KOPT-K1 (cell line): ENCODE measurements around the gene CACNA1D.

Experiments
- H3K27ac ChIP-seq: fragments of 200-600 bp; sonication (generic); 2 replicates; pipeline ENCODE4 v1.5.1; 2016; ENCODE audit warnings: antibody characterized with exemption, mild to moderate bottlenecking, low read depth, low read length; ENCODE audit not compliant: poor library complexity, severe bottlenecking
- H3K36me3 ChIP-seq: fragments of 200-600 bp; sonication (generic); 2 replicates; pipeline ENCODE4 v1.5.1; 2017; ENCODE audit warnings: antibody characterized with exemption, mild to moderate bottlenecking, low read length, moderate library complexity; ENCODE audit not compliant: insufficient read depth
- H3K9me3 ChIP-seq: fragments of 200-600 bp; sonication (generic); 2 replicates; pipeline ENCODE4 v1.5.1; 2017; ENCODE audit warnings: antibody characterized with exemption, low read length, mild to moderate bottlenecking; ENCODE audit not compliant: insufficient read depth, poor library complexity, severe bottlenecking

The CACNA1D gene

DNA sequence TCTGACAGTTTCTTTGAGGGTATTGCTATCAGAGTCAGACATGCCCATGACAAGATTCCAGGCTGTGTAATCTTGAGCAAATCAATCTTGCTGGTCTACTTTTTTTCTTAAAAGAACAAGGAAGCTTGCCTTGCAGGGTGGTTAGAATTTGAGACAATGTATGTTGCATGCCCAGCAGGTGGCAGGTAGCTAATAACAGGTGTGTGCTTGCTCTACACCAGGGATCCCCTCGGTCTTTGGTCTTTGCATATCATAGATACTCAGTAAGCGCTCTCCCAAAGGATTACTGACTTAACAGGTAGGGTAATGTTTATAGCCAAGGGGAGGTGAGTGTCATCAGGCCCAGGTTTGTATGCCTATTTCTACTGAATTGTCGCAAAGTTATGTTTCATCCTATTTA, 37.3 kb downstream of the CACNA1D start:
- Histone ChIP-seq H3K36me3 (no peaks in the 10 kb centered on the region), H3K27ac (no peak overlapping the region), H3K9me3 (no peaks in the 10 kb centered on the region)

DNA sequence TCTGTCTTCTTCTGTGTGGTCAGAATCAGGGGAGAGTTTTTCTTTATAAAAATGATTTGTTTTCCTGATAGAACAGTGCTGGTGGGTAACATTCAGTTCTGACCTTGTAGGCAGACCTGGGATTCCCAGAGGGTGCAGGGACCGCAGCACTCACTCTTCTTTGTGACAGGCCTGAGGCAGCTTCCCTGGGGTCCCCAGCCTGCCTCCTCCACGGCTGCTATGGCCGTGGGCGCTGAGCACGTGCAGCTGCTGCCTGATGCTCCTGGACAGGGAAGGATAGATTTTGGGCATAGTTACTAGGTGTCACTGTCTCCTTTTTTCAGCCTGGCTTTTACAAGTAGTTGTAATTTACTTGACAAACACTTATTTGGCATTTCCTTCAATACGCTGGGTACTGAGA, 39.1 kb downstream of the CACNA1D start:
- no peak overlapping the region for H3K27ac ChIP-seq
- H3K9me3 ChIP-seq, result no peaks in the 10 kb centered on the region
- H3K36me3 ChIP-seq, result no peaks in the 10 kb centered on the region

- no peaks in the 10 kb centered on the region for H3K9me3 ChIP-seq
- no peaks in the 10 kb centered on the region for H3K36me3 ChIP-seq
- H3K27ac ChIP-seq, result no peak overlapping the region
Measured at GRCh38 chr3:53534216-53534615, 39.8 kb downstream of the CACNA1D start.

DNA sequence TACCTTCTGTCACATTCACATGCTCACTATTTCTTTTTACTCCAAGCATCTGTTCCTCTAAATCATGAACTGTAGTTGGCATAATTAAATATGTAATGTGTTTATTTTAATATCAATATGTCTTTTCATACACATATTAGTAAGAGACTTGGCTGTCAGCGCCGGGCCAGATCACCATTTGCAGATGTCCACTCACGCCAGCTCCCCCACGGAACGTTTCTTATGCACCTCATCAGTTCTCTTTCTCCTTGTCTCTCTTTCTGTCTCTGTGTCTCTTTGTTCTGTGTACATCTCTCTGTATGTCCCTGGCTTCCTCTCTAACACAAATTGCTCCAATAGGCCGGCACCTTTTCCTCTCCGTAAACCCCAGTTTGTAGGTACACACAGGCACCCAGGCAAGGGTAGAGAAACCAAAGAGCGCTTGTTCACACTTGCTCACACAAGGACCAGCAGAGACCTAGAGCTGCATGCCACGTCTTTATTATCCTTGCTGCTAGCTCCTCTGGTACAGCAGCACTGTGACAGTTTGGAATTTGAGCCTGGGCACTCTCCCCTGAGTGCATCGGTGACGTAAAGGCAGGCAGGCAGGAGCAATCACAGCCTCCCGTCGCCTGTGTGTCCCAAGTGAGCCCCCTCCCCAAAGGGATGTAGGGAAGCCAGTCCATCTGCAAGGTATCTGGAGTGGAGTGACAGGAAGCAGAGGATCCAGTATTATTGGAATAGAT, 40.4 kb downstream of the CACNA1D start:
- Histone ChIP-seq H3K27ac (no peak overlapping the region), H3K36me3 (no peaks in the 10 kb centered on the region)

GRCh38 chr3:53536282-53536681, 41.9 kb downstream of the CACNA1D start:
- Histone ChIP-seq H3K27ac (no peak overlapping the region), H3K36me3 (no peaks in the 10 kb centered on the region), H3K9me3 (no peaks in the 10 kb centered on the region)

More for the DNA sequence above, 40.4 kb downstream of the CACNA1D start:
- H3K9me3 ChIP-seq, result no peaks in the 10 kb centered on the region

DNA sequence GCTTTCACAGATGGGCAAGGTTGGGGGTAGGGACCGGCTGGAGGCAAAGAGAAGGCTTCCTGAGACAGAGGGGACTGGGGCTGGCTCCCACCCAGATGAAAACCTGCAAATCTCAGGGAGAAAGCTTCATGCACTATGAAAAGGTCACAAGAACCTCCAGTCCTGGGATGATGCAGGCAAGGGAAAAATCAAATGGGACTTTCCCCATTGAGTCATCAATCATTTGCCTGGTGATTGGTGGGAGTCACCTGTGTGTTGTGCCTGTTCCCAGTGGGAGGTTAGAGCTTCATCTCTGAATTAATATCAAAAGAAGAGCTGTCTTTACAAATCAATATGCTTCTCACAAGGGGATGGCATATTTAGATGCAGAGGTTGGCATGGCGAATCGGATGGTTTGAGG, 49.9 kb downstream of the CACNA1D start:
- no peak overlapping the region for H3K27ac ChIP-seq
- H3K9me3 ChIP-seq, result no peaks in the 10 kb centered on the region
- no peaks in the 10 kb centered on the region for H3K36me3 ChIP-seq

- no peak overlapping the region for H3K27ac ChIP-seq
- H3K36me3 ChIP-seq, result no peaks in the 10 kb centered on the region
- no peaks in the 10 kb centered on the region for H3K9me3 ChIP-seq
Measured at GRCh38 chr3:53545310-53545995, 51.0 kb downstream of the CACNA1D start.

GRCh38 chr3:53545996-53546359, 51.6 kb downstream of the CACNA1D start:
- H3K27ac ChIP-seq, result no peak overlapping the region
- no peaks in the 10 kb centered on the region for H3K36me3 ChIP-seq
- no peaks in the 10 kb centered on the region for H3K9me3 ChIP-seq

GRCh38 chr3:53547327-53547726, 52.9 kb downstream of the CACNA1D start:
- Histone ChIP-seq H3K9me3 (no peaks in the 10 kb centered on the region), H3K27ac (no peak overlapping the region), H3K36me3 (no peaks in the 10 kb centered on the region)

DNA sequence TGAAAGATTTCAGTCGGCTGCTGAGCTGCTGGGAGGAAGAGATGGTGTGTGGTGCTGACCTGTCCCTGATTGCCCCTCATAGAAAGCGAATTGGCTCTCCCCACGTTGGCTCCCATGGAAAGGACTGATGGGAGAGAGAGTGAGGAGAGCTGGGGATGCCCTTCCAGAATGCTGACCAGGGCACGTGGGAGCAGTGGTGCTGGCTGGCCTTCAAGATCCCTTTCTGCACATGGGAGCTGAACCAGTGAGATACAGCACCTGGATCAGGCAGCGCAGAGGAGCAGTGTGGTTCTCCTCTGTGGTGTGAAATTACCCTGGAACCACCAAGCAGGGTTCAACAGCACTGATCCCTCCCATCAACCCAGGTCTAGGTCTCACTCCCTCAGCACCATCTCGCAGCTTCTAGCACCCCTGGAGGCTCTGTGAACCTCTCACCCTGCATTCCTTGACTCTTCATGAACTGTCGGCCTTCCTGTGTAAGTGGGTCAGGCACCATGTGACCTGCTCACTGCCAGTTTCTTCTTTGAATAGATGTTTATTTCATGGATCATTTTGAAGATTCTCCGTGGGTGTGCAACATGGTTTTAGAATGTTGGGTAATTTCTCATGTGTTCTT, 55.7 kb downstream of the CACNA1D start:
- Histone ChIP-seq H3K9me3 (no peaks in the 10 kb centered on the region), H3K27ac (no peak overlapping the region)

DNA sequence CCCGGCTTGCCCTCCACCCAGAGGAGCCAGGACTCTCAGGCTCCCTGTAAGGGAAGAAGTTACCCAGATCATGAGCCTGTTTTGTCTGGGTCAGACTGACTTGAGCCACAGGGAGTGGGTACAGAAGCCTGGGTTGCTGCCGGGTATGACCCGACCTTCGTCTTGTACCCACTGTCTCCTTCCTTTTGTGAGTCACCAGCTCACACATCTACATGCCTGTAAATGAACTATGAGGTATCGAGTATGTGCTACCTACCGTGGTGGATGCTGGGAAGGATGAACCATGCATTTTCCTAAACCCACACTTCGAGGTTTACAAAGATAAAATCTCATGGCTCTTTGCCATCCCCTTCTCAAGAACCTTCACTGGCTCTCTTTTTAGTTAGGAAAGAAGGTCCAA, 56.9 kb downstream of the CACNA1D start:
- no peaks in the 10 kb centered on the region for H3K9me3 ChIP-seq
- H3K36me3 ChIP-seq, result no peaks in the 10 kb centered on the region
- H3K27ac ChIP-seq, result no peak overlapping the region

More for the DNA sequence above, 55.7 kb downstream of the CACNA1D start:
- H3K36me3 ChIP-seq, result no peaks in the 10 kb centered on the region

DNA sequence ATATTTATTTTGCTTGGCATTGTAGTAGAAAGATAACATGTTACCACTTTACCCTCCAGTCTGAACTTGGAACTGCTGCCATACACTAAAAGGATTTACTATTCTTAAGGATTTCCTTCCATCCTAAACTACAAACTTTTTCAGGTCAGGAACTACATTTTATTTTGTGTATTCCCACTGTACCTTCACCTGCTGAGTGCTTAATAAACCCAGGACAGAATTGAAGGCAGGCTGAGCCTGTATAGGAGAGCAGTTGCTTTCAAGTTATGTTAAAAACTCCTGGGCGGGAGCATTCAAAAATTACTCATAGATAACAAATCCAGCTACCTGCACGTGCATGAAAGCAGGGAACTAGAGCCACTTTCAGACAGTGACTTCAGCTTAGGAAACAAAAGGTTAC, 58.3 kb downstream of the CACNA1D start:
- no peaks in the 10 kb centered on the region for H3K9me3 ChIP-seq
- H3K27ac ChIP-seq, result no peak overlapping the region
- no peaks in the 10 kb centered on the region for H3K36me3 ChIP-seq

GRCh38 chr3:53553200-53553599, 58.8 kb downstream of the CACNA1D start:
- no peaks in the 10 kb centered on the region for H3K36me3 ChIP-seq
- no peak overlapping the region for H3K27ac ChIP-seq
- no peaks in the 10 kb centered on the region for H3K9me3 ChIP-seq

GRCh38 chr3:53554559-53555067, 60.2 kb downstream of the CACNA1D start:
- H3K27ac ChIP-seq, result no peak overlapping the region

DNA sequence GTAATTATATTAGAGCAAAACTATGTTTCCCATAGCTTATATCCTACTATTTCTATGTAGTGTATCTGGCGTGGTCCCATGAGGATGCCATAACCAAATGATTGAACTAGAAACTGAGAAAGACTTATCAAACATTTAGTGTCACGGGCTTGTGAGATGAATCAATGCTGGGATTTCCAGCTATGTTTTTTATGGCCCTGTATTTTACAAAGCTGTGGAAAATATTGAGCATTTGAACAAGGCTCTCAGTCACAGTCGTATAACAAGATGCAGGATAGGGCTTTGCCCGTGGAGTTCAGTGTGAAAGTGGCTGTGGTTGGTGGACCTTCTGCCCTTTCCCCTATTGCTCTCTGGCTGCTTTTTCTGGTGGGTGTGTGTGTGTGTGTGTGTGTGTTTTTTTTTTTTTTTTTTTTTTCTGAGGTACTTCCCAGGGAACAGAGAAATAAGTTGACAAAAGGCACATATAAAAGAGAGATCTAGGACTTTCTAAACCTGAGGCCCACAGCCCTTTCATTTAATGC, 60.7 kb downstream of the CACNA1D start:
- Histone ChIP-seq H3K27ac (no peak overlapping the region), H3K36me3 (no peaks in the 10 kb centered on the region), H3K9me3 (peaks cover 9% of the 10 kb centered on the region)

More at GRCh38 chr3:53554559-53555067, 60.2 kb downstream of the CACNA1D start:
- peaks cover 7% of the 10 kb centered on the region for H3K9me3 ChIP-seq
- no peaks in the 10 kb centered on the region for H3K36me3 ChIP-seq
